ENCODE results near the gene IKZF2. TPM values are rescaled to one million over a fixed set of nuclear protein-coding genes. Genes with fewer than 3 reads are reported as not detected.

The IKZF2 gene
- total and polyA plus RNA-seq, 7 experiments from 2014 or later, result 0.26 to 23.4 (median 6.1) TPM

DNA sequence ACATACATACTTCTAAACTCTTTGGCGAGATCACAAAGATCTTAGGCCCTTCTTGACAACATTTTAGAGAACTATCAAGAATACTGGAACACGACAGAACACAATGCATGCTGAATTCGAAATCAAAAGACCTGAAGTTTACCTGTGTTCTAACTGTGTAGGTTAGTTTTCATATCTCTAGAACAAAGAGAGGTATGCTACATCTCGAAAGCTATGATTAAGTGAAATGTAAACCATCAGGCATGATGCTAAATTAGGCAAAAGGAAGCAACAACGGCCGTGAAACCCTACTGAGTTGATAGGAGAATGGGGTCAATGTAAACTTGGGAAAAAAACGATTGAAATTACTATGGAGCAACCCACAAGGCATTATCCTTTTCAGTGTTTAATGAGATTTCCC lies 43.7 kb downstream of the IKZF2 start:
- ChIA-PET CTCF (no interaction called here), POLR2A (no interaction called here)
- H3K4me1 ChIP-seq (ENCODE audit: control insufficient read depth in 2 of 2, insufficient read depth in 2 of 2, low read length in 2 of 2), result peaks cover 0 to 4% of the 10 kb centered on the region in 2 donors
- Mint-ChIP-seq H3K4me1 (peaks cover 0 to 29% (median 9%) of the 10 kb centered on the region in 7 donors), H3K9me3 (no peaks in the 10 kb centered on the region), H3K27ac (peak overlapping the region in 2 of 9 donors; percentile 22 to 39), H3K36me3 (no peaks in the 10 kb centered on the region), H3K4me3 (peak overlapping the region in 2 of 10 donors; percentile 4 to 37), H3K27me3 (peaks cover 0 to 5% (median 0%) of the 10 kb centered on the region in 5 donors)
- DNase-seq, result no peak
- no peaks in the 10 kb centered on the region for H3K27me3 ChIP-seq (ENCODE audit: control insufficient read depth in 2 of 2, insufficient read depth in 2 of 2, low read length in 2 of 2)
- intact Hi-C loops (cut with micrococcal nuclease), result no loop called here
- no peak overlapping the region for H3K27ac ChIP-seq (ENCODE audit: low read depth, low read length)
- H3K36me3 ChIP-seq (ENCODE audit: control insufficient read depth in 2 of 3, insufficient read depth in 3 of 3, low read length in 3 of 3), result no peaks in the 10 kb centered on the region
- no peak overlapping the region for H3K4me3 ChIP-seq (ENCODE audit: low read length)
- ATAC-seq, result no peak
- H3K9me3 ChIP-seq (ENCODE audit: control insufficient read depth in 2 of 3, low read length in 3 of 3), result no peaks in the 10 kb centered on the region

DNA sequence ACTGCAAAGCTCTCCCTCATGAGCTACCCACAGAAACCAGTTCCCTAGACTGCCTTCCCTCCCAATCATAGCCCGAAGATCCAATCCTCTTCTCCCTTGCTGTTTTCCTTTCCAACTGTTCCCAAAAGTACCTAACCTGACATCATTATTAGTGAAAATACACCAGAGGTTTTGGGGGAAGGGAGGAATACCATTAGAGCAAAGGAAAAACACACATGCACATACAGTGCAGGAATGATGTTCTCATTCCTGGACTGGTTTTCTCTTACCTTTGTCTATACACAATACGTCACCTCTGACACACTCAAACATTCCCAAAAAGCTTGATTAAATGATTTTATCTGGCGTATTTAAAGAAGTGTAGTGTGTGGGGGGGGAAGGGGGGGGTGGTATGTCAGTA lies 46.2 kb downstream of the IKZF2 start:
- ChIA-PET POLR2A (no interaction called here), CTCF (interaction anchor here (0.5 to 0.6 kb wide), 2 partner anchors 25 to 144 kb away, joined by 3 to 6 read pairs; no protein-coding TSS in a partner anchor)
- DNase-seq, result no peak
- H3K9me3 ChIP-seq (ENCODE audit: control insufficient read depth in 2 of 3, low read length in 3 of 3), result no peaks in the 10 kb centered on the region
- peaks cover 0 to 37% (median 15%) of the 10 kb centered on the region in 7 donors for H3K4me1 Mint-ChIP-seq
- H3K27me3 Mint-ChIP-seq, result peaks cover 0 to 5% (median 0%) of the 10 kb centered on the region in 5 donors
- no peaks in the 10 kb centered on the region for H3K36me3 ChIP-seq (ENCODE audit: control insufficient read depth in 2 of 3, insufficient read depth in 3 of 3, low read length in 3 of 3)
- ATAC-seq, result no peak
- no peaks in the 10 kb centered on the region for H3K9me3 Mint-ChIP-seq
- intact Hi-C loops (cut with micrococcal nuclease), result loop anchor here in 1 of 2 donors (2.0 kb wide), 1 partner anchor 46 kb away; the partner anchor contains the start of gene IKZF2
- H3K36me3 Mint-ChIP-seq, result no peaks in the 10 kb centered on the region
- no peaks in the 10 kb centered on the region for H3K27me3 ChIP-seq (ENCODE audit: control insufficient read depth in 2 of 2, insufficient read depth in 2 of 2, low read length in 2 of 2)
- no peak overlapping the region for H3K27ac ChIP-seq (ENCODE audit: low read depth, low read length)
- no peak overlapping the region for H3K4me3 ChIP-seq (ENCODE audit: low read length)
- H3K4me3 Mint-ChIP-seq, result peak overlapping the region in 5 of 10 donors; percentile 0 to 74 (median 63)
- H3K4me1 ChIP-seq (ENCODE audit: control insufficient read depth in 2 of 2, insufficient read depth in 2 of 2, low read length in 2 of 2), result peaks cover 4 to 5% of the 10 kb centered on the region in 2 donors
- peak overlapping the region in 4 of 9 donors; percentile 0 to 79 (median 45) for H3K27ac Mint-ChIP-seq

DNA sequence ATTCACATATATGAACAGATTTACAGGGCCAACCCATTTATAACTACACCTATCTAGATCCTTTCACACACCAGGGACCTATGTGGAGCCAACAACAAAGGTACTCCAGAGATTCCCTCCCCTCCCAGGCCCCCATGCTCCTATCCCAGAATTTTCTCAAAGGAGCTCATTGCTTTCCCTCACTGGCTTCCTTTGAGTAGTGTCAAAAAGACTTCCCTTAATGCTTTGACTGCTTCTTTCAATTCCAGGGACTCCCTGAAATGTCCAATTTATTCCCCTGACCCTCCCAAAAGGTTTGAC lies 46.6 kb downstream of the IKZF2 start:
- H3K36me3 Mint-ChIP-seq, result no peaks in the 10 kb centered on the region
- no peaks in the 10 kb centered on the region for H3K9me3 Mint-ChIP-seq
- ChIA-PET CTCF (interaction anchor here (0.6 kb wide), 1 partner anchor 144 kb away, joined by 6 read pairs; no protein-coding TSS in a partner anchor), POLR2A (no interaction called here)
- peaks cover 0 to 5% (median 0%) of the 10 kb centered on the region in 5 donors for H3K27me3 Mint-ChIP-seq
- H3K27ac Mint-ChIP-seq, result peak overlapping the region in 5 of 9 donors; percentile 0 to 79 (median 25)
- DNase-seq, result no peak
- H3K27ac ChIP-seq (ENCODE audit: low read depth, low read length), result no peak overlapping the region
- H3K27me3 ChIP-seq (ENCODE audit: control insufficient read depth in 2 of 2, insufficient read depth in 2 of 2, low read length in 2 of 2), result no peaks in the 10 kb centered on the region
- intact Hi-C loops (cut with micrococcal nuclease), result loop anchor here (2.0 to 5.0 kb wide), 2 partner anchors 46 to 73 kb away; partner anchors contain the start of gene IKZF2 (in 1 of the 2)
- peaks cover 0 to 39% (median 15%) of the 10 kb centered on the region in 7 donors for H3K4me1 Mint-ChIP-seq
- no peak overlapping the region for H3K4me3 ChIP-seq (ENCODE audit: low read length)
- H3K9me3 ChIP-seq (ENCODE audit: control insufficient read depth in 2 of 3, low read length in 3 of 3), result no peaks in the 10 kb centered on the region
- peaks cover 4 to 5% of the 10 kb centered on the region in 2 donors for H3K4me1 ChIP-seq (ENCODE audit: control insufficient read depth in 2 of 2, insufficient read depth in 2 of 2, low read length in 2 of 2)
- H3K4me3 Mint-ChIP-seq, result peak overlapping the region in 8 of 10 donors; percentile 4 to 74 (median 64)
- no peak for ATAC-seq
- no peaks in the 10 kb centered on the region for H3K36me3 ChIP-seq (ENCODE audit: control insufficient read depth in 2 of 3, insufficient read depth in 3 of 3, low read length in 3 of 3)

DNA sequence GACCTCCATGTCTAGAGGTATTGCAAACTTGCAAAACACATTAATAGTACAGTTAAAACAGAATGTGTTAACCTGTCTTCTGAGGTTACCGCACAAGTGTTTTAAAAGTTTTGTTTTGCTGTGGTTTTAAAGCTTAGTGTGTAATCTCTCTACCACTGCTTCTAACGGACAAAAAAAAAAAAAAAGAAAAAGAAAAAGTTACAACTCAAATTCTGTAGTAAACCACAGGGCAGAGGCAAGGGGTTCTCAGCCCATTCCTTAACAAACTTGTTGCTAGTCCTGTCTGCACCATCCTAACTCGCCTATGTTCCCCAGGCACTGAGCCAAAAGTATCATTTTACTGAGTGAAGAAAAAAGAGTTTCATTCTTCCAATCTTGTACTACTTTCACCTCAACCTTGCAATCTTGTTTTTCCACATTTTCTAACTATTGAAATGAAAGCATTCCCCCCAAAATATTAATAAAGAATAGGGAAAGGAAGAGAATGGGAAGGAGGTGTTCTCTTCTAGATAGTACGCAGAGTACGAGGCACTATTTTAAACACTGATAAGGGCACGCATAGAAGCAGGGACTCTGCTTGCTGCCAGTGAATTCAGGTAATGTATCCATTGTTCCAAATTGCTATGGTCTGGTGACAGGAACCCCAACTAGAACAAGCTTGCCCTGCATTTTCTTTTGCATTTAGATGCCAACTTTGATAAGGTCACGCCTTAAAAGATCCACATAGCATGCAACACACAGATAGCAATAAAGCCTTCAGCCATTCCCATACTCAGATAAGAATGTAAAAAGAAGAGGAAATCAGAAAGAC lies 47.1 kb downstream of the IKZF2 start:
- peaks cover 4 to 5% of the 10 kb centered on the region in 2 donors for H3K4me1 ChIP-seq (ENCODE audit: control insufficient read depth in 2 of 2, insufficient read depth in 2 of 2, low read length in 2 of 2)
- H3K27me3 ChIP-seq (ENCODE audit: control insufficient read depth in 2 of 2, insufficient read depth in 2 of 2, low read length in 2 of 2), result no peaks in the 10 kb centered on the region
- CTCF ChIA-PET, result interaction anchor here (0.5 kb wide), 1 partner anchor 114 kb away, joined by 3 read pairs; no protein-coding TSS in a partner anchor
- POLR2A ChIA-PET, result no interaction called here
- DNase-seq (peak in 3 of 9 donors; percentile 21 to 27 (median 21)), ATAC-seq (peak; percentile 61)
- peak overlapping the region; percentile 22 for H3K27ac ChIP-seq (ENCODE audit: low read depth, low read length)
- no peaks in the 10 kb centered on the region for H3K36me3 ChIP-seq (ENCODE audit: control insufficient read depth in 2 of 3, insufficient read depth in 3 of 3, low read length in 3 of 3)
- intact Hi-C loops (cut with micrococcal nuclease), result loop anchor here (2.0 to 5.0 kb wide), 2 partner anchors 47 to 72 kb away; partner anchors contain the start of gene IKZF2 (in 1 of the 2)
- Mint-ChIP-seq H3K4me1 (peaks cover 0 to 44% (median 15%) of the 10 kb centered on the region in 7 donors), H3K27me3 (peaks cover 0 to 5% (median 0%) of the 10 kb centered on the region in 5 donors), H3K9me3 (no peaks in the 10 kb centered on the region), H3K36me3 (no peaks in the 10 kb centered on the region), H3K4me3 (peak overlapping the region in 9 of 10 donors; percentile 12 to 74 (median 63)), H3K27ac (peak overlapping the region in 7 of 9 donors; percentile 0 to 79 (median 56))
- H3K4me3 ChIP-seq (ENCODE audit: low read length), result no peak overlapping the region
- no peaks in the 10 kb centered on the region for H3K9me3 ChIP-seq (ENCODE audit: control insufficient read depth in 2 of 3, low read length in 3 of 3)

DNA sequence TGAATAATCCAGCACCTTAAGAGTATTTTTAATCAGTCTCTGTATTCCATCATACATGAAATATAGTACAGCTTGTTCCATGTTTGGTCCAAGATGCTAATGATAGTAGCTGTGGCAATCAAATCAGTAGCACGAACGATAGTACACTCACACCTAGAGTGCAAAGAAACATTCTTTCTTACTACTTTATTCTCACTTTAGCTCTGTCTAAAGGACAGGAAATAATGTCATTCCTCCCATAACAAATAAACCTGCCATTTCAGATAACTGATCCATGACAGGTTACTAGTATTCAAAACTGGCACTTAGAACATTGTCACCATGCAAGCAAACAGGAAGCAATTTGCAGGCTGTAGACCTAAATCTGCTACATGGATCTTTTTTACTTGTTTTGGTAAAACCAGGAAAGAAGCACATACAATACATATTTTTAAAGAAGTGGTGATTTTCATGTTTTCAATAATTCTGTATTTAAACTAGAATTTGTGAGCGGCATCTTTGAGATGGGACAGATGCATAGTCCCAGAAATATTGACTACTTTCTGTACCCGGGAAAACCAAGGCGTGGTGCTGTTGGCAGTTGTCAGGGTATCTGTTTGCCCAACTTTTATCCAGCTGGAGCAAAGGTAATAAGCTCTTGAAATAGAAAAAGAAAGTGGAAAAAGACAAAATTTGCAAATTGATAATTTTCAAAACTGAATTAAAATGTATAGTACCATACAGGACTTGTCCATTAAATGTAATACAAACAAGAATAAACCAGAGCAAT lies 49.5 kb downstream of the IKZF2 start:
- H3K27me3 ChIP-seq (ENCODE audit: control insufficient read depth in 2 of 2, insufficient read depth in 2 of 2, low read length in 2 of 2), result no peaks in the 10 kb centered on the region
- no peaks in the 10 kb centered on the region for H3K36me3 ChIP-seq (ENCODE audit: control insufficient read depth in 2 of 3, insufficient read depth in 3 of 3, low read length in 3 of 3)
- no peaks in the 10 kb centered on the region for H3K9me3 ChIP-seq (ENCODE audit: control insufficient read depth in 2 of 3, low read length in 3 of 3)
- ChIA-PET CTCF (no interaction called here), POLR2A (interaction anchor here (0.7 kb wide), 1 partner anchor 81 kb away, joined by 5 read pairs; no protein-coding TSS in a partner anchor)
- no peaks in the 10 kb centered on the region for H3K9me3 Mint-ChIP-seq
- DNase-seq (peak in 1 of 9 donors; percentile 4), ATAC-seq (no peak)
- H3K36me3 Mint-ChIP-seq, result no peaks in the 10 kb centered on the region
- no peak overlapping the region for H3K27ac ChIP-seq (ENCODE audit: low read depth, low read length)
- no peak overlapping the region for H3K4me3 ChIP-seq (ENCODE audit: low read length)
- H3K4me3 Mint-ChIP-seq, result peak overlapping the region in 5 of 10 donors; percentile 21 to 63 (median 32)
- intact Hi-C loops (cut with micrococcal nuclease), result loop anchor here in 1 of 2 donors (5.0 kb wide), 1 partner anchor 70 kb away; no protein-coding TSS in a partner anchor
- H3K27ac Mint-ChIP-seq, result peak overlapping the region in 3 of 9 donors; percentile 26 to 77 (median 59)
- peaks cover 4 to 5% of the 10 kb centered on the region in 2 donors for H3K4me1 ChIP-seq (ENCODE audit: control insufficient read depth in 2 of 2, insufficient read depth in 2 of 2, low read length in 2 of 2)
- peaks cover 0 to 5% (median 0%) of the 10 kb centered on the region in 5 donors for H3K27me3 Mint-ChIP-seq
- H3K4me1 Mint-ChIP-seq, result peaks cover 0 to 42% (median 15%) of the 10 kb centered on the region in 7 donors

DNA sequence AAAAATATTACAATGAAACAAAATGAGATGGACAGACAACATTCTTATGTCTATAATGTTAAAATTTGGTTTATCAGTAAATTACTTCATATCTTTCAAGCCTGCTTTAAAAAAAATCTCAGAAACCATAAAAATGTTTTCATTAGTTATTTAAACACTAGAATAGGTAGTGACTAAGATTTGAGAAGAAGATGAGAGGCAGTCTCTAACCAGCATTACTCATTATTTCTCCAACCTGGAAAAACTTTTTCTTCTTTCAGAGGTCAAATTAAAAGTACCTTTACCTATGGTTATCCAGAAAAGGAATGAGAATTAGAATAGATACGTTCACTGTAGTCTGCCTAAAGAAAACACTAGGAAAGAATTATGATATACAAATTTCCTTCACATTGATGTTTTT lies 50.3 kb downstream of the IKZF2 start:
- Histone ChIP-seq H3K4me1 (ENCODE audit: control insufficient read depth in 2 of 2, insufficient read depth in 2 of 2, low read length in 2 of 2) (peaks cover 4 to 5% of the 10 kb centered on the region in 2 donors), H3K36me3 (ENCODE audit: control insufficient read depth in 2 of 3, insufficient read depth in 3 of 3, low read length in 3 of 3) (no peaks in the 10 kb centered on the region), H3K4me3 (ENCODE audit: low read length) (no peak overlapping the region), H3K27me3 (ENCODE audit: control insufficient read depth in 2 of 2, insufficient read depth in 2 of 2, low read length in 2 of 2) (no peaks in the 10 kb centered on the region), H3K9me3 (ENCODE audit: control insufficient read depth in 2 of 3, low read length in 3 of 3) (no peaks in the 10 kb centered on the region), H3K27ac (ENCODE audit: low read depth, low read length) (no peak overlapping the region)
- ChIA-PET CTCF (no interaction called here), POLR2A (interaction anchor here (0.7 kb wide), 1 partner anchor 82 kb away, joined by 5 read pairs; no protein-coding TSS in a partner anchor)
- intact Hi-C loops (cut with micrococcal nuclease), result loop anchor here in 1 of 2 donors (5.0 kb wide), 1 partner anchor 69 kb away; no protein-coding TSS in a partner anchor
- H3K4me1 Mint-ChIP-seq, result peaks cover 0 to 42% (median 15%) of the 10 kb centered on the region in 7 donors
- H3K36me3 Mint-ChIP-seq, result no peaks in the 10 kb centered on the region
- no peak overlapping the region for H3K27ac Mint-ChIP-seq
- DNase-seq (no peak), ATAC-seq (no peak)
- H3K27me3 Mint-ChIP-seq, result peaks cover 0 to 5% (median 0%) of the 10 kb centered on the region in 5 donors
- no peak overlapping the region for H3K4me3 Mint-ChIP-seq
- no peaks in the 10 kb centered on the region for H3K9me3 Mint-ChIP-seq
